Astrocyte (in vitro differentiated cells and primary cell): Measurements from ENCODE around the gene RYR2.

Experiments
- CTCF ChIP-seq: IDR thresholded peaks from 2 replicates; pipeline ENCODE4 v1.5.1; 2011; ENCODE audit warnings: low read depth, mild to moderate bottlenecking, inconsistent platforms, low read length, moderate library complexity; ENCODE audit not compliant: insufficient read depth
- EZH2 ChIP-seq: IDR thresholded peaks from 2 replicates; pipeline ENCODE4 v1.6.1; 2012; ENCODE audit warnings: mild to moderate bottlenecking, low read length, inconsistent platforms; ENCODE audit not compliant: insufficient read depth

- TF ChIP-seq CTCF (no peak), EZH2 (no peak)
These were observed 483.1 kb downstream of the RYR2 start for GRCh38 chr1:237525102-237525501.
